PFSK-1 (cell line): ENCODE measurements around the gene GPR158.

Source experiments
- FOXP2 ChIP-seq: optimal IDR thresholded peaks from 2 replicates; pipeline ENCODE3; 2011; ENCODE audit warnings: borderline replicate concordance, control low read depth, inconsistent platforms; ENCODE audit not compliant: insufficient read depth; ENCODE audit errors: extremely low read length, extremely low read depth
- POLR2AphosphoS5 ChIP-seq: IDR thresholded peaks from 2 replicates; pipeline ENCODE4 v1.6.1; 2012; ENCODE audit warnings: low read depth, mild to moderate bottlenecking, control low read depth, low read length, moderate library complexity
- SIN3A ChIP-seq: IDR thresholded peaks from 2 replicates; pipeline ENCODE4 v1.6.1; 2012; ENCODE audit warnings: mild to moderate bottlenecking, low read length, moderate library complexity, borderline replicate concordance; ENCODE audit not compliant: insufficient read depth
- TAF1 ChIP-seq: IDR thresholded peaks from 2 replicates; pipeline ENCODE4 v1.6.1; 2012; ENCODE audit warnings: low read length, control low read depth, borderline replicate concordance; ENCODE audit not compliant: insufficient read depth
- TF ChIP-seq, protein P1 (sequence below), 2 experiments: IDR thresholded peaks; 2 replicates each; pipeline versions ENCODE4 v1.6.1 to v1.8.0; 2011 to 2012; ENCODE audit warnings: low read depth in 2 of 2, low read length in 2 of 2, control low read depth in 1 of 2, inconsistent platforms in 1 of 2, mild to moderate bottlenecking in 1 of 2, moderate library complexity in 1 of 2; ENCODE audit not compliant: insufficient read depth in 1 of 2

DNA sequence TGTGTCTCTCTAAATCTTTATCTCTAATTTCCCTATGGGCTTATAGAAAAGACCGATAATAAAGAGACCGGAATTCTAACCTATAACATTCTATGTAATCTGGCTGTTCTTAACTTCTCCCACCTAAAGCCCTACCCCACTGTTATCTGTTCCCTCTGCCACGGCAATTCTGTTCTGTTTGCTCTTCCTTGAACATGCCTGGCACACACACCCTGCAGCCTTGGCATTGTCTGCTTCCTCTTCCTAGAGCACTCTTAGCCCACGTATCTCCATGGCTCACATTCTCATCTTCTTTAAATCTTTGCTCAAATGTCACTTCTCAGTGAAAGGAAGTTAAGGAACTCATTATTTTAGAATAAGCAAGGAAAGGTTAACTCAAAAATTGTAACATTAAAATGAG lies 309.2 kb downstream of the GPR158 start:
- TF ChIP-seq, protein P1, sequence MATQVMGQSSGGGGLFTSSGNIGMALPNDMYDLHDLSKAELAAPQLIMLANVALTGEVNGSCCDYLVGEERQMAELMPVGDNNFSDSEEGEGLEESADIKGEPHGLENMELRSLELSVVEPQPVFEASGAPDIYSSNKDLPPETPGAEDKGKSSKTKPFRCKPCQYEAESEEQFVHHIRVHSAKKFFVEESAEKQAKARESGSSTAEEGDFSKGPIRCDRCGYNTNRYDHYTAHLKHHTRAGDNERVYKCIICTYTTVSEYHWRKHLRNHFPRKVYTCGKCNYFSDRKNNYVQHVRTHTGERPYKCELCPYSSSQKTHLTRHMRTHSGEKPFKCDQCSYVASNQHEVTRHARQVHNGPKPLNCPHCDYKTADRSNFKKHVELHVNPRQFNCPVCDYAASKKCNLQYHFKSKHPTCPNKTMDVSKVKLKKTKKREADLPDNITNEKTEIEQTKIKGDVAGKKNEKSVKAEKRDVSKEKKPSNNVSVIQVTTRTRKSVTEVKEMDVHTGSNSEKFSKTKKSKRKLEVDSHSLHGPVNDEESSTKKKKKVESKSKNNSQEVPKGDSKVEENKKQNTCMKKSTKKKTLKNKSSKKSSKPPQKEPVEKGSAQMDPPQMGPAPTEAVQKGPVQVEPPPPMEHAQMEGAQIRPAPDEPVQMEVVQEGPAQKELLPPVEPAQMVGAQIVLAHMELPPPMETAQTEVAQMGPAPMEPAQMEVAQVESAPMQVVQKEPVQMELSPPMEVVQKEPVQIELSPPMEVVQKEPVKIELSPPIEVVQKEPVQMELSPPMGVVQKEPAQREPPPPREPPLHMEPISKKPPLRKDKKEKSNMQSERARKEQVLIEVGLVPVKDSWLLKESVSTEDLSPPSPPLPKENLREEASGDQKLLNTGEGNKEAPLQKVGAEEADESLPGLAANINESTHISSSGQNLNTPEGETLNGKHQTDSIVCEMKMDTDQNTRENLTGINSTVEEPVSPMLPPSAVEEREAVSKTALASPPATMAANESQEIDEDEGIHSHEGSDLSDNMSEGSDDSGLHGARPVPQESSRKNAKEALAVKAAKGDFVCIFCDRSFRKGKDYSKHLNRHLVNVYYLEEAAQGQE (IDR thresholded peaks at IDR 0.05; ENCODE audit: insufficient read depth in 1 of 2, low read depth in 2 of 2, low read length in 2 of 2): no peak
- TF ChIP-seq TAF1 (no peak), POLR2AphosphoS5 (no peak), FOXP2 (no peak), SIN3A (no peak)
